Measurements from ENCODE around the gene KIF26A.

Gene KIF26A

DNA sequence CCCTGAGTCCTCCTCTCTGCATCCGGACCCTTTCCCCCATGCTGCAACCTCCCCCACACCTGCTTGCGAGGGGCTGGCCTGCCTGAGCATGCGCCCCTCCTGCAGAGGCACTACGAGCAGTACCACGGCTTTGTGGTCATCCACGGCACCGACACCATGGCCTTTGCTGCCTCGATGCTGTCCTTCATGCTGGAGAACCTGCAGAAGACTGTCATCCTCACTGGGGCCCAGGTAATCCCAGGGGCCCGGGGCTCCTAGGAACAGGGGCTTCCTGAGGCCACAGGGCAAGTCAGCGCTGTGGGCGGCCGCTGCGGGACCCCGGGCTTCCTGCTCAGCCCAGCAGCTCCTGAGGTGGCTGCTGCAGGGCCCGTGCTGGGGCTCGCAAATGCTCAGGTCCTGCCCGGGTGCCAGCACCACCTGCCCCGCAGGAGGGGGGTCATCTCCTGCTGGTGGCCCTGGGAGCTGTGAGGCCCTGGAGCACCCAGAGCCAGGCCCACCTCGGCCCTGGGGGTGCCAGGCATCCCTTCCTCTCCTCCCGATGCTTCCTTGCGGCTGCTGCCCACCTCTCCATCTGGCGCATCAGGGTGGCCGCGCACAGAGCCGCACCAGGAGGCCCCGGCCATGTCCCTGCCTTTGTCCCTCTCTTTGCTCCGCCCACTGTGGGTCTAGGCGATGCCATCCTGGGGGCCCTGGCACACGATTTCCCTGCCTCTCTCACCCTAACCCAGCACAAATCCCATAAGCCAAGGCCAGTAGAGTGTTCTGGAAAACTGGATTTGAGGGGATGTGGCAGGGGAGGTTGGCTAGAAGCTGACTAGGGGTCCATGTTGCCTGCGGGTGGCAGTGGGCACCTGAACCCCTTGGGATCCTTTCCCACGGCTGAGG is 42.7 kb upstream of the KIF26A start:
- TF ChIP-seq TEAD4 (IDR thresholded peaks at IDR 0.05) (no peak), USF1 (IDR thresholded peaks at IDR 0.05) (no peak), RAD21 (IDR thresholded peaks at IDR 0.05; ENCODE audit: low read depth) (no peak), EGR1 (IDR thresholded peaks at IDR 0.05) (no peak), CEBPB (IDR thresholded peaks at IDR 0.05) (no peak), EP300 (IDR thresholded peaks at IDR 0.05; ENCODE audit: borderline replicate concordance) (no peak), FOXM1 (IDR thresholded peaks at IDR 0.05; ENCODE audit: borderline replicate concordance, low read depth) (no peak), REST (IDR thresholded peaks at IDR 0.05; ENCODE audit: low read depth) (no peak)
- TF ChIP-seq, protein P1, sequence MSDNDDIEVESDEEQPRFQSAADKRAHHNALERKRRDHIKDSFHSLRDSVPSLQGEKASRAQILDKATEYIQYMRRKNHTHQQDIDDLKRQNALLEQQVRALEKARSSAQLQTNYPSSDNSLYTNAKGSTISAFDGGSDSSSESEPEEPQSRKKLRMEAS (IDR thresholded peaks at IDR 0.05) = no peak

DNA sequence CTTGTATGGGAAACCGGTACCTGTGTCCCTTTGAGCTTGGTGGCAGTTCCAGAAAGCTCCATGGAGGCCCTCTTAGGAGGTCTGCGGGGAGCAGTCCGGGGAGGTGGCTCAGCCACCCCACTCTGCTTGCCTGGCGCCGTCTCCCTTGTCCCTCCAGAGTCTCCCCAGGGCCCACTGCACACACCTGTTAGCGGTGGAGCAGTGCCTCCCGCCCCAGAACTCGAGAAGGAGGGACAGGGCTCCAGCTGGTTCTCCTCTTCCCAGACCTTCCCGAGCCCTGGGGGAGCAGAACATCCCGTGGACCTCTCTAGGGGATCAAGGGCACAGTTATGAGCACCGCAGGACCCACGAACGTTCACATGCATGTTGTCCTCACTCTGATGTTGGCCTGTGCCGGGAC is 42.1 kb upstream of the KIF26A start:
- no peak for TF ChIP-seq NFIC (IDR thresholded peaks at IDR 0.05)
- no peak for TF ChIP-seq TCF12 (IDR thresholded peaks at IDR 0.05; ENCODE audit: low read depth)
- no peak for TF ChIP-seq REST (IDR thresholded peaks at IDR 0.05; ENCODE audit: low read depth)
- no peak for TF ChIP-seq CEBPB (IDR thresholded peaks at IDR 0.05)
- TF ChIP-seq ZBTB7A (IDR thresholded peaks at IDR 0.05; ENCODE audit: low read depth) = no peak
- no peak for TF ChIP-seq USF1 (IDR thresholded peaks at IDR 0.05)
- no peak for TF ChIP-seq EGR1 (IDR thresholded peaks at IDR 0.05)
- TF ChIP-seq EP300 (IDR thresholded peaks at IDR 0.05; ENCODE audit: borderline replicate concordance) = no peak
- no peak for TF ChIP-seq TAF1 (IDR thresholded peaks at IDR 0.05; ENCODE audit: low read depth)
- TF ChIP-seq CREB1 (IDR thresholded peaks at IDR 0.05; ENCODE audit: low read depth) = no peak
- TF ChIP-seq, protein P1 (IDR thresholded peaks at IDR 0.05) = no peak
- TF ChIP-seq FOXM1 (IDR thresholded peaks at IDR 0.05; ENCODE audit: borderline replicate concordance, low read depth) = no peak
- TF ChIP-seq YY1 (IDR thresholded peaks at IDR 0.05; ENCODE audit: low read depth) = no peak
- TF ChIP-seq RAD21 (IDR thresholded peaks at IDR 0.05; ENCODE audit: low read depth) = no peak
- TF ChIP-seq TEAD4 (IDR thresholded peaks at IDR 0.05) = no peak

DNA sequence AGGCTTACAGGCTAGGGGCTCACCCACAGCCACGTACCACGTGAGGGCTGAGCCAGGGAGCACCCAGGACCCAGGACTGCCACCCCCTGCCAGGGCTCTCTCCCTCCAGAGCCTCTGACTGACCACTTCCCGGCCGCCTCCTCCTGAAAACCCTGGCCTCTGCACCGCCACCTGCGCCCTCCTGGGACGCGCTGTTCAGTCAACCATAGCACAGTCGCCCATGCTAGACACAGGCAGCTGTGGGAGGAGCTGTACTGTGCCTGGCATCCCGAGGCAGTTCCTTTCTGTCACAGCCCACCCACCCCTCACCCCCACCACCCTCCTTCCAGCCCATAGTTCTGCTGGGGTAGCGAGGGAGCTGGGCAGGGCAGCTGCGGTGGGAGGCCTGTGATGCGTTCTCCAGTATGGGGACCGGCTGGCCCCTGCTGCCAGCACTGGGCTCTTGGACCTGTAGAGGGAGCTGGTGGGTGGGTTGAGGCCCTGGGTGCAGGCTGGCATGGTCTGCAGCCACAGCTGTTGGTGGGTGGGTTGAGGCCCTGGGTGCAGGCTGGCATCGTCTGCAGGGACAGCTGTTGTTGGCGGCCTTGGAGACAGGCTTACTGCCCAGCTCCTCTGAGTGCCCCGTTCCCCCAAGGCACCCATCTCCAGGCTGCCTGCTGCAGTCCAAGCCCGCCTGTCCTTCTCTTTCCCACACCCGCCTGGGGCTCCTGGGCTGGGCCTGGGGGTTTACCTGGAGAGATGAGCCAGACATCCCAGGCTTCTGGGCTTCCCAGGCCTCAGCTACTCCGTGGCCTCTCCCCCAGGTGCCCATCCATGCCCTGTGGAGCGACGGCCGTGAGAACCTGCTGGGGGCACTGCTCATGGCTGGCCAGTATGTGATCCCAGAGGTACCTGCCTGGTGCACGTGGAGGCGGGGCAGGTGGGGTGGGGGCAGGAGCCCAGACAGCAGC is 41.4 kb upstream of the KIF26A start:
- TF ChIP-seq TAF1 (IDR thresholded peaks at IDR 0.05; ENCODE audit: low read depth) (no peak), RAD21 (IDR thresholded peaks at IDR 0.05; ENCODE audit: low read depth) (peak; percentile 34; the same call in 1 of the 2 replicates), NFIC (IDR thresholded peaks at IDR 0.05) (no peak)

GRCh38 chr14:104098272-104099095 is 39.9 kb upstream of the KIF26A start:
- TF ChIP-seq ZBTB7A (IDR thresholded peaks at IDR 0.05; ENCODE audit: low read depth) = no peak
- no peak for TF ChIP-seq EP300 (IDR thresholded peaks at IDR 0.05; ENCODE audit: borderline replicate concordance)
- no peak for TF ChIP-seq YY1 (IDR thresholded peaks at IDR 0.05; ENCODE audit: low read depth)
- TF ChIP-seq TEAD4 (IDR thresholded peaks at IDR 0.05) = no peak
- TF ChIP-seq TAF1 (IDR thresholded peaks at IDR 0.05; ENCODE audit: low read depth) = no peak
- no peak for TF ChIP-seq TCF12 (IDR thresholded peaks at IDR 0.05; ENCODE audit: low read depth)
- TF ChIP-seq EGR1 (IDR thresholded peaks at IDR 0.05) = no peak
- TF ChIP-seq RAD21 (IDR thresholded peaks at IDR 0.05; ENCODE audit: low read depth) = no peak
- no peak for TF ChIP-seq REST (IDR thresholded peaks at IDR 0.05; ENCODE audit: low read depth)

All from Ishikawa (cell line).